ENCODE data around the gene KDM6A. TPM values are rescaled to one million over a fixed set of nuclear protein-coding genes. Genes with fewer than 3 reads are reported as not detected.

KDM6A gene
- total RNA-seq, 2 donors from 2014 or later, result 20.8 to 30.7 TPM

- no peaks in the 10 kb centered on the region for H3K9me3 ChIP-seq
- DNase-seq (peak in 1 of 4 donors; percentile 3), ATAC-seq (peak; percentile 45)
- peak overlapping the region in 3 of 4 donors; percentile 30 to 44 (median 40) for H3K27ac ChIP-seq
- peaks cover 20% of the 10 kb centered on the region for H3K4me1 ChIP-seq
- no peak for TF ChIP-seq CTCF (IDR thresholded peaks at IDR 0.05)
- no peak for TF ChIP-seq POLR2A (IDR thresholded peaks at IDR 0.05)
- H3K36me3 ChIP-seq (replicated peaks in 1 of 2; ENCODE audit: insufficient read depth in 1 of 2, low read depth in 2 of 2), result no peaks in the 10 kb centered on the region
- WGBS, 2 donors, result 7% methylated on average over 6 to 8 of the region's 8 CpGs
- no peak overlapping the region for H3K4me3 ChIP-seq
- intact Hi-C loops (cut with DNase I), result no loop called here
- H3K27me3 ChIP-seq, result no peaks in the 10 kb centered on the region
Observed at GRCh38 chrX:44915361-44915868, 42.4 kb downstream of the KDM6A start.

GRCh38 chrX:44918722-44919121 lies 45.7 kb downstream of the KDM6A start:
- 13 to 32% methylated on average over 1 of the region's 1 CpG for WGBS, 2 donors

GRCh38 chrX:44922980-44923379 lies 50.0 kb downstream of the KDM6A start:
- DNase-seq (no peak), ATAC-seq (no peak)
- Histone ChIP-seq H3K36me3 (replicated peaks in 1 of 2; ENCODE audit: insufficient read depth in 1 of 2, low read depth in 2 of 2) (no peaks in the 10 kb centered on the region), H3K4me3 (no peak overlapping the region), H3K27me3 (no peaks in the 10 kb centered on the region), H3K27ac (no peak overlapping the region), H3K4me1 (peaks cover 11% of the 10 kb centered on the region), H3K9me3 (no peaks in the 10 kb centered on the region)
- 81 to 91% methylated on average over 4 of the region's 4 CpGs for whole genome bisulfite sequencing, 2 donors
- intact Hi-C loops (cut with DNase I), result no loop called here
- TF ChIP-seq CTCF (IDR thresholded peaks at IDR 0.05) (no peak), POLR2A (IDR thresholded peaks at IDR 0.05) (no peak)

More at GRCh38 chrX:44918722-44919121, 45.7 kb downstream of the KDM6A start:
- H3K9me3 ChIP-seq, result no peaks in the 10 kb centered on the region
- intact Hi-C loops (cut with DNase I), result no loop called here
- DNase-seq (no peak), ATAC-seq (no peak)
- no peak overlapping the region for H3K4me3 ChIP-seq
- peaks cover 16% of the 10 kb centered on the region for H3K4me1 ChIP-seq
- TF ChIP-seq POLR2A (IDR thresholded peaks at IDR 0.05) (no peak), CTCF (IDR thresholded peaks at IDR 0.05) (no peak)
- H3K36me3 ChIP-seq (replicated peaks in 1 of 2; ENCODE audit: insufficient read depth in 1 of 2, low read depth in 2 of 2), result no peaks in the 10 kb centered on the region
- no peaks in the 10 kb centered on the region for H3K27me3 ChIP-seq
- H3K27ac ChIP-seq, result no peak overlapping the region

GRCh38 chrX:44927398-44927797 lies 54.4 kb downstream of the KDM6A start:
- H3K27ac ChIP-seq, result no peak overlapping the region

More at GRCh38 chrX:44927398-44927797, 54.4 kb downstream of the KDM6A start:
- intact Hi-C loops (cut with DNase I), result no loop called here
- ATAC-seq, result no peak
- no peak for TF ChIP-seq POLR2A (IDR thresholded peaks at IDR 0.05)
- TF ChIP-seq CTCF (IDR thresholded peaks at IDR 0.05), result no peak
- WGBS, 2 donors, result 45 to 64% methylated on average over 1 of the region's 1 CpG
- DNase-seq, result no peak
- Histone ChIP-seq H3K9me3 (no peaks in the 10 kb centered on the region), H3K4me1 (peaks cover 11% of the 10 kb centered on the region), H3K36me3 (replicated peaks in 1 of 2; ENCODE audit: insufficient read depth in 1 of 2, low read depth in 2 of 2) (no peaks in the 10 kb centered on the region), H3K27me3 (no peaks in the 10 kb centered on the region), H3K4me3 (no peak overlapping the region)

Data from body of pancreas (tissue), 4 donors.